GM21717 (cell line): ENCODE data around the gene XIST.
A peak's percentile ranks its signal among the peaks of the same experiment; 100 is the strongest.
"Not testable (repeated sequence)": the region's sequence is repeated elsewhere in the genome, so short reads cannot be mapped to it uniquely, and the experiment has no call there.

Experiments
- ATAC-seq: cut with Tn5 transposase; IDR thresholded peaks from one replicate; pipeline ENCODE4 v1.9.1; 2021; ENCODE audit warnings: mild to moderate bottlenecking, moderate library complexity; ENCODE audit not compliant: unreplicated experiment

XIST gene

DNA sequence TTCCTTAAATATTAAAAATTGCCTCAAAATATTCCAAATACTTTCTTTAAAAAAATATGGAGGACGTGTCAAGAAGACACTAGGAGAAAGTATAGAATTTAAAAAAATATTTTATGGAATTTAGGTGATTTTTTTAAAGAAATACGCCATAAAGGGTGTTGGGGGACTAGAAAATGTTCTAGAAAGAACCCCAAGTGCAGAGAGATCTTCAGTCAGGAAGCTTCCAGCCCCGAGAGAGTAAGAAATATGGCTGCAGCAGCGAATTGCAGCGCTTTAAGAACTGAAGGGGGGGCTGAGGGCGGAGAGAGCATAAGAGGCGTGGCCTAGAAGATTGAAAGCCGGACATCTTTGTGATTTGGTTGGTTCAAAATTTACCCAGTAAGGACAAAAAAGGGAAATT lies at the start of gene XIST:
Gene XIST (minus strand): TSS at position 248 of the 400 bp plus-strand sequence.
- peak; percentile 26 for ATAC-seq

DNA sequence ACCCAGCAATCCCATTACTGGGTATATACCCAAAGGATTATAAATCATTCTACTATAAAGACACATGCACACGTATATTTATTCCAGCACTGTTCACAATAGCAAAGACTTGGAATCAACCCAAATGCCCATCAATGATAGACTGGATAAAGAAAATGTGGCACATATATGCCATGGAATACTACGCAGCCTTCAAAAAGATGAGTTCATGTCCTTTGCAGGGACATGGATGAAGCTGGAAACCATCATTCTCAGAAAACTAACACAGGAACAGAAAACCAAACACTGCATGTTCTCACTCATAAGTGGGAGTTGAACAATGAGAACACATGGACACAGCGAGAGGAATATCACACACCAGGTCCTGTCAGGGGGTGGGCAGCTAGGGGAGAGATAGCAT lies 45.8 kb upstream of the XIST start:
- ATAC-seq, result not testable (repeated sequence)

DNA sequence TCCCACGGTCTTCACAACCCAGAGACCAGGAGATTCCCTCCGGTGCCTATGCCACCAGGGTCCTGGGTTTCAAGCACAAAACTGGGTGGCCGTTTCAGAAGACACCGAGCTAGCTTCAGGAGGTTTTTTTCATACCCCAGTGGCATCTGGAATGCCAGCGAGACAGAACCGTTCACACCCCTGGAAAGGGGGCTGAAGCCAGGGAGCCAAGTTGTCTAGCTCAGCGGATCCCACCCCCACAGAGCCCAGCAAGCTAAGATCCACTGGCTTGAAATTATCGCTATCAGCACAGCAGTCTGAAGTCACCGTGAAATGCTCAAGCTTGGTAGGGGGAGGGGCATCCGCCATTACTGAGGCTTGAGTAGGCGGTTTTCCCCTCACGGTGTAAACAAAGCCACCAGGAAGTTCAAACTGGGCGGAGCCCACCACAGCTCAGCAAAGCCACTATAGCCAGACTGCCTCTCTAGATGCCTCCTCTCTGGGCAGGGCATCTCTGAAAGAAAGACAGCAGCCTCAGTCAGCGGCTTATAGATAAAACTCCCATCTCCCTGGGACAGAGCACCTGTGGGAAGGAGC lies 40.1 kb upstream of the XIST start:
- ATAC-seq, result not testable (repeated sequence)

GRCh38 chrX:73882260-73882659 lies 29.7 kb upstream of the XIST start:
- not testable (repeated sequence) for ATAC-seq

GRCh38 chrX:73877687-73878086 lies 25.2 kb upstream of the XIST start:
- no peak for ATAC-seq

DNA sequence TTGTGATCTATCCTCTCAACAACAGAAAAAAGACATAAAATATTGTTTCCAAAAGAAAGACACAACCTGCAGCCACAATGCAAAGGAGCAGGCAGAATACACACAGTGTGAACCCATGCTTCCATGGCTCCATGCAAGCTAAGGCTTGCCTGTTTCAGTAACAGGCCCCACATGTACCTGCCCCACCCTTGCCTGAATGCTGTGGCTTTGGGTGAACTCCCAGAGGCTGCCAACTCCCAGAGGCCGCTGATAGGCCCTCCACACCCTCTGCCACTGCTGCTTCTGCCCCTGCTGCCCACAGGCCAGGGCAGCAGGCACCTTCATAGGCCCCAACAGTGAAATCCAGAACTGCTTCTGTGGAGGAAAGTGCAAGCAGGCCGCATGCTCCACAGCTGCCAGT lies 24.4 kb upstream of the XIST start:
- ATAC-seq, result no peak

DNA sequence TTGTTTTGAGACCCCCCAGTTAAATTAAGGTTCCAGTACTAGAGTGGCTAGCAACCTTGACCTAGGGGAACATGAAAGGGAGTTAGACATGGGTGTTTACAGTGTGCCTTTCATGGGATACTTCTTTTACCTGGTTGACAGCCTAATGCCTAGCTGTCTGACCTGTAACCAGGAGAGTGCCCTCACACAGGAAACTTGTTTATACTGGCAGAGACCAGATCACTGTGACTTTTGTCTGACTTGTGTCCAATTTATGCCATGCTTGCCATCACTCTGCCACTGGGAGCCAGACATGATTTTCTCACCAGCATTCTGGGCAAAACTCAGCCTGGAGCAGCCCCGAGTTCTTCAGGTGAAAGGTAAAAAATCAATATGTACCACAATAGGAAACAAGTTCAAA lies 16.4 kb upstream of the XIST start:
- no peak for ATAC-seq

DNA sequence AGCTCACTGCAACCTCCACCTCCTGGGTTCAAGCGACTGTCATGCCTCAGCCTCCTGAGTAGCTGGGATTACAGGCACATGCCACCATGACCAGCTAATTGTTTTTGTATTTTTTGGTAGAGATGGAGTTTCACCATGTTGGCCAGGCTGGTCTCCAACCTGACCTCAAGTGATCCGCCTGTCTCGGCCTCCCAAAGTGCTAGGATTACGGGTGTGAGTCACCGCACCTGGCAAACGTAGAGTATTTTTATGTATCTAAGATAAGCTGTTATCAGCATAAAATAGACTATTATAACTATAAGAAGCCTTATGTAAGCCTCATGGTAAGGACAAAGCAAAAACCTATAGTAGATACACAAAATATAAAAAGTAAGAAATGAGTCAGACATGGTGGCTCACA lies 14.6 kb upstream of the XIST start:
- ATAC-seq, result no peak

GRCh38 chrX:73863852-73864251 lies 11.3 kb upstream of the XIST start:
- no peak for ATAC-seq

DNA sequence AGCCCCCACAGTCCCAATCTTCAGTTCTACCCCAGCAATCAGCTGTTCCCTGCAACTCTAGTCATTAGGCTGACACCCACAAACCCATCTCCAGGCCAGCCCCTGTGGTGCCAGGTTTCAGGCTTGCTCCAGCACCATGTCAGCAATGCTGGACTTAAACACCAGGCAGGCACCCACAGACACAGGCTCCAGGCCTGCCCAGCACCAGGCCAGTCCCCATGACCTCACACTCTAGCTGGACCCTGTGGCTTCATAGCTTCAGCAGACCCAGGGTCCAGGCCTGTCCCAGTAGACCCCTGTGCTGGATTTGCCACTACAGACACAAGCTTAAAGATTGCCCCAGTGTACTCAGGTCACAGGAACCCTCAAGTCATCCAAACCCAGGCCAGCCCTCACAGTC lies 10.8 kb upstream of the XIST start:
- ATAC-seq, result no peak

GRCh38 chrX:73859622-73860021 lies 7.1 kb upstream of the XIST start:
- ATAC-seq, result no peak

DNA sequence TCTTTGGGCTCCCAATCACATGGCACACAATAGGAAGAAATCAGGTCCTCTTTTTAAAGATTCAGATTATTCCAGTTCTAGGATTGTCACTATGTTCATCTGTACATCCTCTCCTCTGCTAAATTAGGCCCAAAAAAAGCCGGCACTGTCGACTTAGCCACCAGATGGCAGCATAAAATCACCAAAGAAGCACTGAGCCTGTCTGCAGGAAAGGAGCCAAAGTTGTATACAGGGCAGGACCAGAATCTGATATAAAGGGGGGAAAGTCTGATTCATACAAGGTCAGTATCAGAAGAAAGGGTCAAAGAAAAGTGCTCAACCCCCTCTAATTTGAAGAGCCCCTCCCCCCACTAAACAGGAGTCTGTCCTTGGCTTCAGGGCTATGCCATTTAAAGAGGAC lies 3.0 kb upstream of the XIST start:
- ATAC-seq, result no peak

- ATAC-seq, result no peak
Observed at GRCh38 chrX:73852022-73852421, 492 bp downstream of the XIST start.

GRCh38 chrX:73851014-73852009 lies 1.2 kb downstream of the XIST start:
- ATAC-seq, result peak; percentile 83

DNA sequence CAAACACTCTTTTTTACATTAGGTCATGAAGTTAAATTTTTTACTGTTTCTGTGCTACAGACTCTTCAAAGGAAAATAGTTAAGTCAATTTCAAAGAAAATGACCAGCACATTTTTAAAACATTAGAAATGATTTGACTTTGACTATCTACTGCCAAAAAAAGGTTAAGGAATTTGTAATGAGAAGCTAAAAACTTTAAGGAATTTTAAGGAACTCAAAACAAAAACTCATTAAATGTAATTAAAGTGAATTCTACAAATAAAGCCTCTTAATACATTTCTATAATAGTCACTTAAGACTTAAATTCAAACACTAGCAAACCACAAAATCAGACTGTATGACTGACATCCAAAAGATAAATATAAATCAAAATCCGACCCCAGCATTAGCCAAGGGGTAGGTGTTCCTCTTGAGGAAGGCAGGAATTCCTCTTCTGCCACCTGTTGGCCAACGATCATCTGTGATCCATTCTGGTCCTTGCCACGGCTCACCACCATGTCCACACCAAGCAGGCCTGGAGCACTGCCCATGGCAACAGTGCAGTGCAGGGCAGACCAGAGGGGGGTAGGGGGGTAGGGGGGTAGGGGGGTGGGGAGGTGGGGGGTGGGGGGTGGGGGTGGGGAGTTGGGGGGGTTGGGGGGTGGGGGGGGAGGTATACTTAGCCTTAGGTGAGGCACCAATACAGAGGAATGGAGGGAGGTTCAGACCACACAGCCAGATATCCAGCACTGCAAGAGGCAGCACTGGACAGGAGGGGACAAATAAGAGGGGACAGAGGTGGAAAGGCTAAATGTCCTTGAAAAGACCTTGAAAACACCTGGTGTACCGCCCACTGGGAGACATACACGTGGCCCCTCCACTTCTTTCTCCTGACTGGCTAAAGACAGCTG lies 2.1 kb downstream of the XIST start:
- ATAC-seq, result no peak

- no peak for ATAC-seq
Observed at GRCh38 chrX:73849073-73849472, 3.4 kb downstream of the XIST start.

- no peak for ATAC-seq
Observed at GRCh38 chrX:73847991-73848390, 4.5 kb downstream of the XIST start.

- ATAC-seq, result no peak
Observed at GRCh38 chrX:73847100-73847499, 5.4 kb downstream of the XIST start.

DNA sequence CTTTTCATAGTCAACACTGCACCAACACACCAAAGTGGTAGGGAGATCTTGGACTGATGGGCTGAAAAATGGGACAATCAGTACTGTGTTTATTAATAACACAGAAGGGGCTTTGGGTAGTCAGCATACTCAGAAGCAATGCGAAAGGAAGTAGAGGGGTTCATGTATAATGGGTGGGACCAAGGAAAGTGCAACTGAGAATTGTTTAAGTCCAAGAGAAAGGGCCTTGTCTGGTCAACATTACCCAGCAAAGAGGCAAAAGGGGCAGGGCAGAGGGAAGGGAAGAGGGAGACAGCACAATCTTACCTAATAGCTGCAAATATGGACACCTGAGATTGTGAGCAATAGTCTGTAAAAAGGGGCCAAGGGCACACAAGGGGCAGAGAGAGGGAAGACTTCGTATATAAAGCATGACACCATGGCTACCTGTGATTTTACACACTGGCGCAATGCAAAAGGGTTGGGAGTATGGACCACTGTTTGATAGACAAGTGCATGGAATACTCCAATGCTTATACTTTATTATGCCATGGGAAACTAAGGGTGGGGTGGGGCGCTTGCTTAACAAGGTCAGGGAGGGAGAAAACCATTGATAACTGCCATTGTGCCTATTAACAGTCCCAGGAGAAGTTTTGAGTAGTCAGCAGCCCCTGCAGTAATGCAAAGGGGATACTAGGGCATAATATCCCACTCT lies 9.8 kb downstream of the XIST start:
- ATAC-seq, result no peak

- no peak for ATAC-seq
Observed at GRCh38 chrX:73841337-73841736, 11.2 kb downstream of the XIST start.
